Gastrocnemius medialis (tissue), 4 donors: ENCODE data around the gene HSPA8. TPM values are rescaled to one million over a fixed set of nuclear protein-coding genes. Genes with fewer than 3 reads are reported as not detected.

Experiments used
- ATAC-seq, 2 donors: fragments of 150-250 bp; one replicate each; pipeline ENCODE4 v1.9.1; 2016
- DNase-seq, 2 donors: peaks; one replicate each; pipeline ENCODE4 v3.0.0-alpha.2; 2019
- H3K27ac ChIP-seq, 4 donors: fragments of 200-600 bp; sonication (generic); 1 replicate in 1 of 4; 2 replicates in 3 of 4; pipeline ENCODE4 v1.5.1; 2016 to 2018; ENCODE audit warnings: mild to moderate bottlenecking in 2 of 4, moderate library complexity in 1 of 4
- H3K27me3 ChIP-seq, 3 donors: fragments of 200-600 bp; sonication (generic) in 2 of 3; 1 replicate in 1 of 3; 2 replicates in 2 of 3; pipeline versions ENCODE4 v1.5.1 to v1.6.0; 2016 to 2019; ENCODE audit warnings: mild to moderate bottlenecking in 1 of 3, moderate library complexity in 1 of 3
- H3K36me3 ChIP-seq, 2 donors: fragments of 200-600 bp; sonication (generic) in 1 of 2; one replicate each; pipeline ENCODE4 v1.5.1; 2017 to 2018
- H3K4me1 ChIP-seq, 2 donors: fragments of 200-600 bp; sonication (generic) in 1 of 2; one replicate each; pipeline ENCODE4 v1.5.1; 2016 to 2017; ENCODE audit warnings: mild to moderate bottlenecking in 2 of 2
- H3K4me3 ChIP-seq, 4 donors: fragments of 200-600 bp; sonication (generic) in 3 of 4; 1 replicate in 1 of 4; 2 replicates in 3 of 4; pipeline ENCODE4 v1.5.1; 2016 to 2019; ENCODE audit warnings: mild to moderate bottlenecking in 2 of 4
- H3K9me3 ChIP-seq, 3 donors: fragments of 200-600 bp; sonication (generic) in 2 of 3; 1 replicate in 1 of 3; 2 replicates in 2 of 3; pipeline ENCODE4 v1.5.1; 2016 to 2019
- CTCF ChIP-seq, 5 experiments: fragments of 450-650 bp in 3 of 5; fragments of 200-600 bp in 2 of 5; sonication (generic) in 2 of 5; IDR thresholded peaks in 4 of 5; conservative IDR thresholded peaks in 1 of 5; 1 replicate in 4 of 5; 2 replicates in 1 of 5; pipeline ENCODE4 v1.5.1; 2016 to 2019; ENCODE audit warnings: antibody characterized with exemption in 5 of 5, mild to moderate bottlenecking in 3 of 5, moderate library complexity in 3 of 5
- POLR2A ChIP-seq, 2 donors: fragments of 450-650 bp; IDR thresholded peaks; one replicate each; pipeline ENCODE4 v1.6.1; 2017; ENCODE audit warnings: antibody characterized with exemption in 2 of 2, mild to moderate bottlenecking in 2 of 2, moderate library complexity in 2 of 2
- in situ Hi-C, 4 donors: fragments of 200-750 bp; cut with MboI; loops; one replicate each; pipeline versions ENCODE4 v1.15.0 to v1.8.0; 2017; ENCODE audit warnings: low sequenced_read_pairs in 4 of 4
- intact Hi-C: fragments of 100-400 bp; cut with DNase I; formaldehyde crosslinking; loops from one replicate; pipeline ENCODE4 v1.15.1; 2023; ENCODE audit warnings: low total_unique reads
- total RNA-seq, 4 donors: library from RNA; depleted of rRNA; stranded (reverse); fragments of >200 nt; gene quantifications; one replicate each; pipeline versions ENCODE4 v1.1.0 to v1.2.3, GENCODE V29; 2016

The HSPA8 gene
- 1,000 to 10,000 TPM; 1,017 to 1,596 (median 1,399) TPM for total RNA-seq

GRCh38 chr11:123061403-123062157, at the start of gene HSPA8:
Gene HSPA8 (minus strand): TSS chr11:123062136. CDS start chr11:123061324, 812 bp downstream.
- H3K4me3 ChIP-seq, result peak within 1 kb of the TSS; percentile 88 to 99 (median 94)
- peak within 1 kb of the TSS; percentile 97 to 99 (median 98) for H3K27ac ChIP-seq
- ATAC-seq (peak; percentile 9 to 12), DNase-seq (peak; percentile 68 to 73)
- peaks cover 13 to 45% of the 10 kb centered on the region in 2 donors for H3K36me3 ChIP-seq
- TF ChIP-seq CTCF (IDR thresholded peaks at IDR 0.05 in 4 of 5, conservative IDR thresholded peaks at IDR 0.05 in 1 of 5) (no peak), POLR2A (IDR thresholded peaks at IDR 0.05) (peak; percentile 86 to 99)
- in situ Hi-C loops (no loop called here), intact Hi-C loops (no loop called here)
- peaks cover 65 to 71% of the 10 kb centered on the region in 2 donors for H3K4me1 ChIP-seq
- no peaks in the 10 kb centered on the region for H3K9me3 ChIP-seq
- no peaks in the 10 kb centered on the region for H3K27me3 ChIP-seq

GRCh38 chr11:123111465-123111864, 49.5 kb upstream of the HSPA8 start:
- no peaks in the 10 kb centered on the region for H3K9me3 ChIP-seq
- peak; percentile 86 to 91 for ATAC-seq
- DNase-seq, result no peak
- intact Hi-C loops, result loop anchor here (1.0 to 5.0 kb wide), 2 partner anchors 136 to 151 kb away; no protein-coding TSS in a partner anchor
- H3K36me3 ChIP-seq, result no peaks in the 10 kb centered on the region
- H3K27ac ChIP-seq, result no peak overlapping the region
- H3K4me3 ChIP-seq, result no peak overlapping the region
- TF ChIP-seq POLR2A (IDR thresholded peaks at IDR 0.05), result no peak
- TF ChIP-seq CTCF (IDR thresholded peaks at IDR 0.05 in 4 of 5, conservative IDR thresholded peaks at IDR 0.05 in 1 of 5), result peak; percentile 71 to 80 (median 74)
- no peaks in the 10 kb centered on the region for H3K27me3 ChIP-seq
- in situ Hi-C loops, result loop anchor here (5.0 kb wide), 1 partner anchor 136 kb away; no protein-coding TSS in a partner anchor
- H3K4me1 ChIP-seq, result peaks cover 0 to 9% of the 10 kb centered on the region in 2 donors

DNA sequence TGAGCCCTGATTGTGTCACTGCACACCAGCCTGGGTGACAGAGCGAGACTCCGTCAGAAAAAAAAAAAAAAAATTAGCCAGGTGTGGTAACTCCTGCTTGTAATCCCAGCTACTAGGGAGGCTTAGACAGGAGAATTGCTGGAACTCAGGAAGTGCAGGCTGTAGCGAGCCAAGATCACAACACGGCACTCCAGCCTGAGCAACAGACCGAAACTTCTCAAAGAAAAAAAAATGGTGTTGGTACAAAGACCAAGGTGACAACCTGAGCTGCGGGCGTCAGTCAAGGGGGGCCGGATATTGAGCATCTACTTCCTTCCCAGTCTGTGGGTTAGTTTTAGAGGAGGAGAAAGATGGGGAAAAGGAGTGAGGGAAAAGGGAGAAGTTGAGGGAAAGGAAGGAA, 48.5 kb upstream of the HSPA8 start:
- Histone ChIP-seq H3K4me3 (no peak overlapping the region), H3K4me1 (peaks cover 0 to 9% of the 10 kb centered on the region in 2 donors), H3K27ac (no peak overlapping the region), H3K27me3 (no peaks in the 10 kb centered on the region), H3K36me3 (no peaks in the 10 kb centered on the region), H3K9me3 (no peaks in the 10 kb centered on the region)
- intact Hi-C loops, result loop anchor here (5.0 kb wide), 1 partner anchor 152 kb away; no protein-coding TSS in a partner anchor
- in situ Hi-C loops, result loop anchor here (5.0 kb wide), 1 partner anchor 137 kb away; no protein-coding TSS in a partner anchor
- no peak for DNase-seq
- TF ChIP-seq CTCF (IDR thresholded peaks at IDR 0.05 in 4 of 5, conservative IDR thresholded peaks at IDR 0.05 in 1 of 5), result no peak
- TF ChIP-seq POLR2A (IDR thresholded peaks at IDR 0.05), result no peak
- ATAC-seq, result no peak

- Histone ChIP-seq H3K4me1 (peaks cover 8 to 13% of the 10 kb centered on the region in 2 donors), H3K36me3 (no peaks in the 10 kb centered on the region), H3K27me3 (no peaks in the 10 kb centered on the region), H3K4me3 (no peak overlapping the region), H3K27ac (no peak overlapping the region), H3K9me3 (no peaks in the 10 kb centered on the region)
- intact Hi-C loops, result no loop called here
- ATAC-seq (no peak), DNase-seq (no peak)
- TF ChIP-seq CTCF (IDR thresholded peaks at IDR 0.05 in 4 of 5, conservative IDR thresholded peaks at IDR 0.05 in 1 of 5) (no peak), POLR2A (IDR thresholded peaks at IDR 0.05) (no peak)
- in situ Hi-C loops, result no loop called here
Observed at GRCh38 chr11:123107945-123108495, 46.1 kb upstream of the HSPA8 start.
